Measurements from ENCODE around the gene SYS1. TPM values are rescaled to one million over a fixed set of nuclear protein-coding genes. Genes with fewer than 3 reads are reported as not detected.

SYS1 gene
- polyA plus RNA-seq, 1 of the 3 experiments (the other 2 are of a cell fraction): 26.5 TPM

DNA sequence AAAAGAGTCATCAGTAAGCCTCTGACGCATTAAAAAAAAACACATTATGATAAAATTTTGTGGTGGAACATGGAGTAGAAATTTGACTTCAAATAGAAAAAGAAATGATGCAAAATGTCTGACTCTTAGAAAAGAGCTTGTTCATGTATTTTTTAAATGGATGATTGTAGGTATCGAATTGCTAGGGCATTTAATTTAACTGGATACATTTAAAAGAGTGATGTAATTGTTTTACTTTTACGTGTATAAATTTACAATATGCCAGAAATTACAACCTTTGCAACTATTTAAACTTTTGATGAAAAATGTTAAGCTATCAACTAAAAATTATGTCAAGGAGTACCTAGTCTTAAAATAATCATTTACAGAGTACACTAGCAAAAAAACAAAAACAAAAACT lies 10.2 kb upstream of the SYS1 start (continued):
- TF ChIP-seq RCOR1 (IDR thresholded peaks at IDR 0.05; ENCODE audit: low read length) (no peak), CHD2 (IDR thresholded peaks at IDR 0.05; ENCODE audit: low read length, partially characterized antibody) (no peak), GATA2 (CRISPR knock-in tag; IDR thresholded peaks at IDR 0.05) (no peak), RXRA (IDR thresholded peaks at IDR 0.05; ENCODE audit: borderline replicate concordance, low read depth) (no peak), YY1 (IDR thresholded peaks at IDR 0.05; ENCODE audit: low read depth) (no peak)

DNA sequence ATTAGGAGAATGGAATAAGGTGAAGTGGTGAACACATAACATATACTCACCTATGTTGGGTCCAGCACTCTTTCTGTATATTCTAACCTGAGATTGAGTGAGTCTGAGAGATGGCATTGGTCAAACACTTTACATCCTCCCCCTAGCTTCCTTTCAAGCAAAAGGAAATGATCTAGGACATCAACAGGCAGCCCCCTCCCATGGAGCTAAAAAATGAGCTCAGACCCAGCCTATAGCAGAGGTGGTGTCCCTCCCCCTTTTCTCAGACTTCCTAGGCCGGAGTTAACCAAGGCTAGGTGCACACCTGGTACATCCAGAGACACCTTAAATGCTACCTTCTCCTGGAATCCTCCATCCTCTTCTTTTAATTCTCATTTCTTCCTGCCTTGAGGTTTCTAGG lies 9.2 kb upstream of the SYS1 start:
- no peak overlapping the region for H3K27ac ChIP-seq (ENCODE audit: low read depth in 2 of 2, low read length in 1 of 2)
- H3K4me3 ChIP-seq (ENCODE audit: low read depth in 2 of 2, low read length in 1 of 2): no peak overlapping the region
- no peak overlapping the region for H2AFZ ChIP-seq (ENCODE audit: low read depth)
- H3K9ac ChIP-seq: no peak overlapping the region
- no peaks in the 10 kb centered on the region for H3K9me2 ChIP-seq
- H3K4me1 ChIP-seq (ENCODE audit: control insufficient read depth in 1 of 2, insufficient read depth in 2 of 2, low read depth in 1 of 2, low read length in 1 of 2): peaks cover 2 to 3% of the 10 kb centered on the region in 2 experiments; a peak in 2 of 4 replicates
- H3K4me2 ChIP-seq: no peak overlapping the region
- peaks cover 17% of the 10 kb centered on the region for H3F3A ChIP-seq (replicated peaks; ENCODE audit: insufficient read depth)
- H3K79me2 ChIP-seq (ENCODE audit: insufficient read depth): no peaks in the 10 kb centered on the region
- H4K20me1 ChIP-seq (ENCODE audit: insufficient read depth): no peaks in the 10 kb centered on the region
- 87% methylated on average over 1 of the region's 1 CpG for WGBS (ENCODE audit: low lambda C conversion rate)
- no peak for DNase-seq
- TF ChIP-seq REST (IDR thresholded peaks at IDR 0.05; ENCODE audit: low read depth, low read length): no peak
- TF ChIP-seq, protein P1, sequence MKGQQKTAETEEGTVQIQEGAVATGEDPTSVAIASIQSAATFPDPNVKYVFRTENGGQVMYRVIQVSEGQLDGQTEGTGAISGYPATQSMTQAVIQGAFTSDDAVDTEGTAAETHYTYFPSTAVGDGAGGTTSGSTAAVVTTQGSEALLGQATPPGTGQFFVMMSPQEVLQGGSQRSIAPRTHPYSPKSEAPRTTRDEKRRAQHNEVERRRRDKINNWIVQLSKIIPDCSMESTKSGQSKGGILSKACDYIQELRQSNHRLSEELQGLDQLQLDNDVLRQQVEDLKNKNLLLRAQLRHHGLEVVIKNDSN (IDR thresholded peaks at IDR 0.05; ENCODE audit: borderline replicate concordance, low read depth): no peak
- TF ChIP-seq POLR2AphosphoS5 (IDR thresholded peaks at IDR 0.05; ENCODE audit: low read depth, low read length): no peak
- TF ChIP-seq CHD2 (IDR thresholded peaks at IDR 0.05; ENCODE audit: low read length, partially characterized antibody): no peak
- TF ChIP-seq FOSL2 (IDR thresholded peaks at IDR 0.05; ENCODE audit: borderline replicate concordance, low read depth): no peak
- no peak for TF ChIP-seq TCF12 (IDR thresholded peaks at IDR 0.05)
- H3K36me3 ChIP-seq (replicated peaks in 1 of 2; ENCODE audit: control insufficient read depth in 1 of 2, insufficient read depth in 2 of 2, low read length in 1 of 2): no peaks in the 10 kb centered on the region
- H3K27me3 ChIP-seq (ENCODE audit: insufficient read depth): no peaks in the 10 kb centered on the region
- no peaks in the 10 kb centered on the region for H3K9me3 ChIP-seq
- ChIA-PET CTCF (interaction anchor here (1.5 to 2.7 kb wide), 3 partner anchors 9 to 83 kb away, joined by 3 to 14 read pairs (median 11); partner anchors contain the start of gene SYS1), POLR2A (interaction anchor here (1.1 kb wide), 1 partner anchor 9 kb away, joined by 3 read pairs; the partner anchor contains the start of gene SYS1)
